HepG2 (cell line): ENCODE results near the gene SLC35F4. TPM values are rescaled to one million over a fixed set of nuclear protein-coding genes. Genes with fewer than 3 reads are reported as not detected.

ENCODE experiments used
- ATAC-seq: fragments of 200-7000 bp; cut with Tn5 transposase; 3 replicates; pipeline ENCODE4 v1.9.1; 2020; ENCODE audit warnings: mild to moderate bottlenecking, moderate library complexity
- BruUV-seq: library from RNA; stranded (reverse); fragments of 400-500 nt; replicated peaks from 2 replicates; lab custom pipeline; 2021; lab: Mats Ljungman, UMichigan
- CTCF ChIA-PET: fragments of 300-600 bp; formaldehyde crosslinking; extraction: SDS; loops from one replicate; lab custom pipeline; 2021; ENCODE audit warnings: low total read pairs, inconsistent platforms, low intra/inter-chr PET ratio; lab: Yijun Ruan, JAX
- POLR2A ChIA-PET: fragments of 350-600 bp; sonication (Branson Sonifier 250); formaldehyde crosslinking; loops from one replicate; lab custom pipeline; 2020; ENCODE audit warnings: antibody characterized with exemption, inconsistent platforms; lab: Yijun Ruan, JAX
- DNase-seq: peaks from one replicate; pipeline ENCODE4 v3.0.0-alpha.2; 2015; ENCODE audit warnings: low spot score
- FAIRE-seq: peaks from 3 replicates; lab custom pipeline; 2011; peaks lifted over from hg19 to GRCh38; lab: Jason Lieb, UNC
- H2AFZ ChIP-seq: one replicate; pipeline ENCODE4 v1.6.1; 2011; ENCODE audit warnings: low read length, inconsistent platforms
- H3K27ac ChIP-seq: fragments of 300-600 bp; 3 replicates; pipeline ENCODE4 v1.8.0; 2011; ENCODE audit warnings: mixed run types, mild to moderate bottlenecking, mixed read lengths, low read length, inconsistent platforms; ENCODE audit not compliant: insufficient read depth; ENCODE audit errors: extremely low read length
- H3K27me3 ChIP-seq, 2 experiments: fragments of 200-600 bp in 1 of 2; 2 replicates in 1 of 2; 3 replicates in 1 of 2; pipeline versions ENCODE4 v1.6.0 to v1.8.0; 2011; ENCODE audit warnings: low read length in 2 of 2, mild to moderate bottlenecking in 2 of 2, moderate library complexity in 2 of 2, inconsistent platforms in 1 of 2; ENCODE audit not compliant: insufficient read depth in 2 of 2, control insufficient read depth in 1 of 2
- H3K36me3 ChIP-seq, 2 experiments: fragments of 200-600 bp in 1 of 2; replicated peaks in 1 of 2; 2 replicates in 1 of 2; 3 replicates in 1 of 2; pipeline versions ENCODE4 v1.5.1 to v1.8.0; 2011; ENCODE audit warnings: low read length in 2 of 2, inconsistent platforms in 1 of 2; ENCODE audit not compliant: insufficient read depth in 2 of 2, control insufficient read depth in 1 of 2
- H3K4me1 ChIP-seq: 2 replicates; pipeline ENCODE4 v1.5.1; 2012; ENCODE audit warnings: low read length, inconsistent platforms; ENCODE audit not compliant: insufficient read depth
- H3K4me2 ChIP-seq: 2 replicates; pipeline ENCODE4 v1.6.0; 2011; ENCODE audit warnings: low read depth, low read length, inconsistent platforms
- H3K4me3 ChIP-seq, 3 experiments: fragments of 200-600 bp in 1 of 3; sonication (generic), shearing (Covaris generic) in 1 of 3; replicated peaks in 1 of 3; 2 replicates each; pipeline ENCODE4 v1.5.1; 2011 to 2016; ENCODE audit warnings: low read length in 3 of 3, inconsistent platforms in 2 of 3, low read depth in 2 of 3, mild to moderate bottlenecking in 2 of 3, control low read depth in 1 of 3, mixed read lengths in 1 of 3; ENCODE audit not compliant: insufficient read depth in 1 of 3
- H3K79me2 ChIP-seq: one replicate; pipeline ENCODE4 v1.6.1; 2011; ENCODE audit warnings: low read length, inconsistent platforms; ENCODE audit not compliant: insufficient read depth
- H3K9ac ChIP-seq: 2 replicates; pipeline ENCODE4 v1.6.0; 2011; ENCODE audit warnings: mild to moderate bottlenecking, low read depth, low read length, inconsistent platforms; ENCODE audit not compliant: insufficient read depth
- H3K9me3 ChIP-seq: 2 replicates; pipeline ENCODE4 v1.5.1; 2012; ENCODE audit warnings: mild to moderate bottlenecking, low read length
- H4K20me1 ChIP-seq: 2 replicates; pipeline ENCODE4 v1.6.0; 2011; ENCODE audit warnings: inconsistent platforms, mild to moderate bottlenecking, low read length, moderate library complexity; ENCODE audit not compliant: insufficient read depth
- DR1 ChIP-seq: sonication (generic); formaldehyde crosslinking; IDR thresholded peaks from 2 replicates; pipeline ENCODE4 v1.8.0; 2021; ENCODE audit warnings: mild to moderate bottlenecking, missing genetic modification reagents, inconsistent platforms
- MEIS2 ChIP-seq: sonication (generic); formaldehyde crosslinking; IDR thresholded peaks from 2 replicates; pipeline ENCODE4 v1.9.0; 2021; ENCODE audit warnings: mild to moderate bottlenecking, missing genetic modification reagents
- RFX3 ChIP-seq: IDR thresholded peaks from 2 replicates; pipeline ENCODE4 v1.6.1; 2016; ENCODE audit warnings: missing biosample characterization, missing genetic modification reagents
- SOX5 ChIP-seq: IDR thresholded peaks from 2 replicates; pipeline ENCODE4 v1.6.1; 2016; ENCODE audit warnings: borderline replicate concordance
- TMF1 ChIP-seq: sonication (generic); formaldehyde crosslinking; IDR thresholded peaks from 2 replicates; pipeline ENCODE4 v1.8.1; 2022; ENCODE audit warnings: low read depth, missing genetic modification reagents
- ZNF547 ChIP-seq: sonication (generic); formaldehyde crosslinking; IDR thresholded peaks from 2 replicates; pipeline ENCODE4 v1.5.1; 2020; ENCODE audit warnings: mild to moderate bottlenecking, missing genetic modification reagents
- ZNF674 ChIP-seq: sonication (generic); formaldehyde crosslinking; IDR thresholded peaks from 2 replicates; pipeline ENCODE4 v1.5.0; 2020; ENCODE audit warnings: low read depth, mild to moderate bottlenecking, missing genetic modification reagents
- WGBS: methylation state at CpG from one replicate; pipeline ENCODE4 v1.1.6; 2017; ENCODE audit warnings: low lambda C conversion rate; 5-methylcytosine and 5-hydroxymethylcytosine counted together
- in situ Hi-C: cut with HindIII; loops from 2 replicates; pipeline ENCODE4 v1.10.0; 2017; ENCODE audit warnings: low pct_unique_long_range_greater_than_20kb; ENCODE audit not compliant: extremely low pct_ligation_motif_present
- intact Hi-C: fragments of 100-400 bp; cut with micrococcal nuclease; formaldehyde crosslinking; loops from one replicate; pipeline ENCODE4 v1.10.0; 2022; ENCODE audit not compliant: unreplicated experiment
- polyA plus RNA-seq, 8 experiments: library from polyadenylated mRNA; depleted of rRNA in 3 of 8; stranded (reverse) in 7 of 8; unstranded in 1 of 8; fragments of >200 nt; fragmentation: Illumina TruSeq in 4 of 8; extraction: Trizol in 4 of 8; gene quantifications; 2 replicates each; pipeline versions ENCODE4 v1.2.1 to v1.2.3, GENCODE V29; 2011 to 2016; ENCODE audit warnings: low read depth in 4 of 8, missing spikeins in 1 of 8, mixed read lengths in 1 of 8; ENCODE audit not compliant: insufficient read depth in 1 of 8
- total RNA-seq, 5 experiments: library from RNA; depleted of rRNA; stranded (reverse); fragments of >200 nt; fragmentation: Illumina TruSeq; extraction: Trizol; gene quantifications; 2 replicates each; pipeline ENCODE4 v1.2.3, GENCODE V29; 2016; ENCODE audit warnings: low read depth in 1 of 5
- TF ChIP-seq, protein P1 (sequence below): sonication (generic); formaldehyde crosslinking; IDR thresholded peaks from 2 replicates; pipeline ENCODE4 v1.4.0; 2020; ENCODE audit warnings: missing genetic modification reagents, borderline replicate concordance
- TF ChIP-seq, protein P2 (sequence below): sonication (generic); formaldehyde crosslinking; IDR thresholded peaks from 2 replicates; pipeline ENCODE4 v1.9.0; 2021; ENCODE audit warnings: mild to moderate bottlenecking, missing genetic modification reagents
- TF ChIP-seq, protein P3 (sequence below): sonication (generic); formaldehyde crosslinking; IDR thresholded peaks from 2 replicates; pipeline ENCODE4 v1.5.1; 2020; ENCODE audit warnings: mild to moderate bottlenecking, missing genetic modification reagents, borderline replicate concordance

Gene SLC35F4
- total and polyA plus RNA-seq, 2 of the 13 experiments (the other 11 are each of a cell fraction or from before 2014, with no cell fraction given), result not detected

DNA sequence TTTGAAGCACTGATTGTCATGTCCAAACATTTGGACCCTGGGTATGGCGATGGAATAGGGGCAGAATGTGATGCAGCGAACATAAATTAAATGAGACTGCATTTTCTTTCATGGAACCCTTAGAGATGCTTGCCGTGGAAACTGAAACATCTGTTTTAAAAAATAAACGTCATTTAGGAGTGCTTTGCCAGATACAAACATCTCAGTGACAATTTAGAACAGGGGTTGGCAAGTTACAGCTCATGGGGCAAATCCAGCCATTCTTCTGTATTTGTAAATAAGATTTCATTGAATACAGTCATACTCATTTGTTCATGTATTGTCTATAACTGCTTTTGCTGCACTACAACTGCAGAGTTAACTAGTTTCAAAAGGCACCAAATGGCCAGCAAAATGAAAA is 51.2 kb downstream of the SLC35F4 start (continued):
- TF ChIP-seq, protein P1, sequence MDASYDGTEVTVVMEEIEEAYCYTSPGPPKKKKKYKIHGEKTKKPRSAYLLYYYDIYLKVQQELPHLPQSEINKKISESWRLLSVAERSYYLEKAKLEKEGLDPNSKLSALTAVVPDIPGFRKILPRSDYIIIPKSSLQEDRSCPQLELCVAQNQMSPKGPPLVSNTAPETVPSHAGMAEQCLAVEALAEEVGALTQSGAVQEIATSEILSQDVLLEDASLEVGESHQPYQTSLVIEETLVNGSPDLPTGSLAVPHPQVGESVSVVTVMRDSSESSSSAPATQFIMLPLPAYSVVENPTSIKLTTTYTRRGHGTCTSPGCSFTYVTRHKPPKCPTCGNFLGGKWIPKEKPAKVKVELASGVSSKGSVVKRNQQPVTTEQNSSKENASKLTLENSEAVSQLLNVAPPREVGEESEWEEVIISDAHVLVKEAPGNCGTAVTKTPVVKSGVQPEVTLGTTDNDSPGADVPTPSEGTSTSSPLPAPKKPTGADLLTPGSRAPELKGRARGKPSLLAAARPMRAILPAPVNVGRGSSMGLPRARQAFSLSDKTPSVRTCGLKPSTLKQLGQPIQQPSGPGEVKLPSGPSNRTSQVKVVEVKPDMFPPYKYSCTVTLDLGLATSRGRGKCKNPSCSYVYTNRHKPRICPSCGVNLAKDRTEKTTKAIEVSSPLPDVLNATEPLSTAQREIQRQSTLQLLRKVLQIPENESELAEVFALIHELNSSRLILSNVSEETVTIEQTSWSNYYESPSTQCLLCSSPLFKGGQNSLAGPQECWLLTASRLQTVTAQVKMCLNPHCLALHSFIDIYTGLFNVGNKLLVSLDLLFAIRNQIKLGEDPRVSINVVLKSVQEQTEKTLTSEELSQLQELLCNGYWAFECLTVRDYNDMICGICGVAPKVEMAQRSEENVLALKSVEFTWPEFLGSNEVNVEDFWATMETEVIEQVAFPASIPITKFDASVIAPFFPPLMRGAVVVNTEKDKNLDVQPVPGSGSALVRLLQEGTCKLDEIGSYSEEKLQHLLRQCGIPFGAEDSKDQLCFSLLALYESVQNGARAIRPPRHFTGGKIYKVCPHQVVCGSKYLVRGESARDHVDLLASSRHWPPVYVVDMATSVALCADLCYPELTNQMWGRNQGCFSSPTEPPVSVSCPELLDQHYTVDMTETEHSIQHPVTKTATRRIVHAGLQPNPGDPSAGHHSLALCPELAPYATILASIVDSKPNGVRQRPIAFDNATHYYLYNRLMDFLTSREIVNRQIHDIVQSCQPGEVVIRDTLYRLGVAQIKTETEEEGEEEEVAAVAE (CRISPR knock-in tag), result no peak
- no peak for TF ChIP-seq MEIS2 (CRISPR knock-in tag)
- no peak for TF ChIP-seq ZNF547 (CRISPR knock-in tag)
- no peak for TF ChIP-seq SOX5 (CRISPR knock-in tag)
- TF ChIP-seq TMF1 (CRISPR knock-in tag), result no peak

- no peak overlapping the region for H2AFZ ChIP-seq
- intact Hi-C loops, result no loop called here
- POLR2A ChIA-PET, result no interaction called here
- no peaks in the 10 kb centered on the region for H4K20me1 ChIP-seq
- in situ Hi-C loops, result no loop called here
- TF ChIP-seq, protein P2, sequence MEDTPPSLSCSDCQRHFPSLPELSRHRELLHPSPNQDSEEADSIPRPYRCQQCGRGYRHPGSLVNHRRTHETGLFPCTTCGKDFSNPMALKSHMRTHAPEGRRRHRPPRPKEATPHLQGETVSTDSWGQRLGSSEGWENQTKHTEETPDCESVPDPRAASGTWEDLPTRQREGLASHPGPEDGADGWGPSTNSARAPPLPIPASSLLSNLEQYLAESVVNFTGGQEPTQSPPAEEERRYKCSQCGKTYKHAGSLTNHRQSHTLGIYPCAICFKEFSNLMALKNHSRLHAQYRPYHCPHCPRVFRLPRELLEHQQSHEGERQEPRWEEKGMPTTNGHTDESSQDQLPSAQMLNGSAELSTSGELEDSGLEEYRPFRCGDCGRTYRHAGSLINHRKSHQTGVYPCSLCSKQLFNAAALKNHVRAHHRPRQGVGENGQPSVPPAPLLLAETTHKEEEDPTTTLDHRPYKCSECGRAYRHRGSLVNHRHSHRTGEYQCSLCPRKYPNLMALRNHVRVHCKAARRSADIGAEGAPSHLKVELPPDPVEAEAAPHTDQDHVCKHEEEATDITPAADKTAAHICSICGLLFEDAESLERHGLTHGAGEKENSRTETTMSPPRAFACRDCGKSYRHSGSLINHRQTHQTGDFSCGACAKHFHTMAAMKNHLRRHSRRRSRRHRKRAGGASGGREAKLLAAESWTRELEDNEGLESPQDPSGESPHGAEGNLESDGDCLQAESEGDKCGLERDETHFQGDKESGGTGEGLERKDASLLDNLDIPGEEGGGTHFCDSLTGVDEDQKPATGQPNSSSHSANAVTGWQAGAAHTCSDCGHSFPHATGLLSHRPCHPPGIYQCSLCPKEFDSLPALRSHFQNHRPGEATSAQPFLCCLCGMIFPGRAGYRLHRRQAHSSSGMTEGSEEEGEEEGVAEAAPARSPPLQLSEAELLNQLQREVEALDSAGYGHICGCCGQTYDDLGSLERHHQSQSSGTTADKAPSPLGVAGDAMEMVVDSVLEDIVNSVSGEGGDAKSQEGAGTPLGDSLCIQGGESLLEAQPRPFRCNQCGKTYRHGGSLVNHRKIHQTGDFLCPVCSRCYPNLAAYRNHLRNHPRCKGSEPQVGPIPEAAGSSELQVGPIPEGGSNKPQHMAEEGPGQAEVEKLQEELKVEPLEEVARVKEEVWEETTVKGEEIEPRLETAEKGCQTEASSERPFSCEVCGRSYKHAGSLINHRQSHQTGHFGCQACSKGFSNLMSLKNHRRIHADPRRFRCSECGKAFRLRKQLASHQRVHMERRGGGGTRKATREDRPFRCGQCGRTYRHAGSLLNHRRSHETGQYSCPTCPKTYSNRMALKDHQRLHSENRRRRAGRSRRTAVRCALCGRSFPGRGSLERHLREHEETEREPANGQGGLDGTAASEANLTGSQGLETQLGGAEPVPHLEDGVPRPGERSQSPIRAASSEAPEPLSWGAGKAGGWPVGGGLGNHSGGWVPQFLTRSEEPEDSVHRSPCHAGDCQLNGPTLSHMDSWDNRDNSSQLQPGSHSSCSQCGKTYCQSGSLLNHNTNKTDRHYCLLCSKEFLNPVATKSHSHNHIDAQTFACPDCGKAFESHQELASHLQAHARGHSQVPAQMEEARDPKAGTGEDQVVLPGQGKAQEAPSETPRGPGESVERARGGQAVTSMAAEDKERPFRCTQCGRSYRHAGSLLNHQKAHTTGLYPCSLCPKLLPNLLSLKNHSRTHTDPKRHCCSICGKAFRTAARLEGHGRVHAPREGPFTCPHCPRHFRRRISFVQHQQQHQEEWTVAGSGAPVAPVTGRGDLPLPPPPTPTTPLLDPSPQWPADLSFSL (CRISPR knock-in tag), result no peak
- TF ChIP-seq RFX3 (CRISPR knock-in tag), result no peak
- no peak for TF ChIP-seq DR1 (CRISPR knock-in tag)
- TF ChIP-seq, protein P3, sequence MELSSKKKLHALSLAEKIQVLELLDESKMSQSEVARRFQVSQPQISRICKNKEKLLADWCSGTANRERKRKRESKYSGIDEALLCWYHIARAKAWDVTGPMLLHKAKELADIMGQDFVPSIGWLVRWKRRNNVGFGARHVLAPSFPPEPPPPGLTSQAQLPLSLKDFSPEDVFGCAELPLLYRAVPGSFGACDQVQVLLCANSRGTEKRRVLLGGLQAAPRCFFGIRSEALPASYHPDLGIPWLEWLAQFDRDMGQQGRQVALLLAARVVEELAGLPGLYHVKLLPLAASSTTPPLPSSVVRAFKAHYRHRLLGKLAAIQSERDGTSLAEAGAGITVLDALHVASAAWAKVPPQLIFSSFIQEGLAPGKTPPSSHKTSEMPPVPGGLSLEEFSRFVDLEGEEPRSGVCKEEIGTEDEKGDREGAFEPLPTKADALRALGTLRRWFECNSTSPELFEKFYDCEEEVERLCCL (CRISPR knock-in tag), result no peak
- TF ChIP-seq ZNF674 (CRISPR knock-in tag), result no peak
- H3K27ac ChIP-seq, result no peak overlapping the region
- no peak for DNase-seq
- no peak overlapping the region for H3K9ac ChIP-seq
- BruUV-seq, result no TSS peak
- no peaks in the 10 kb centered on the region for H3K79me2 ChIP-seq
- no peak overlapping the region for H3K4me3 ChIP-seq
- H3K36me3 ChIP-seq, result no peaks in the 10 kb centered on the region
- 0% methylated on average over 2 of the region's 2 CpGs for WGBS
- no peaks in the 10 kb centered on the region for H3K4me1 ChIP-seq
- no peak for ATAC-seq
- H3K9me3 ChIP-seq, result no peaks in the 10 kb centered on the region
- H3K4me2 ChIP-seq, result no peak overlapping the region
- no peak for FAIRE-seq
- H3K27me3 ChIP-seq, result no peaks in the 10 kb centered on the region
- CTCF ChIA-PET, result no interaction called here
Measured at GRCh38 chr14:57812741-57813140, 53.2 kb downstream of the SLC35F4 start.
